B cell (primary cell): ENCODE results near the gene IL17RC.

Source experiments
- CTCF ChIP-seq: fragments of 200-600 bp; IDR thresholded peaks from one replicate; pipeline ENCODE4 v1.8.0; 2022; ENCODE audit warnings: antibody characterized with exemption, mild to moderate bottlenecking
- EZH2 ChIP-seq: IDR thresholded peaks from 2 replicates; pipeline ENCODE4 v1.6.1; 2012; ENCODE audit warnings: borderline replicate concordance, low read depth, mild to moderate bottlenecking, moderate library complexity, low read length; ENCODE audit not compliant: insufficient read depth, poor library complexity, severe bottlenecking

DNA sequence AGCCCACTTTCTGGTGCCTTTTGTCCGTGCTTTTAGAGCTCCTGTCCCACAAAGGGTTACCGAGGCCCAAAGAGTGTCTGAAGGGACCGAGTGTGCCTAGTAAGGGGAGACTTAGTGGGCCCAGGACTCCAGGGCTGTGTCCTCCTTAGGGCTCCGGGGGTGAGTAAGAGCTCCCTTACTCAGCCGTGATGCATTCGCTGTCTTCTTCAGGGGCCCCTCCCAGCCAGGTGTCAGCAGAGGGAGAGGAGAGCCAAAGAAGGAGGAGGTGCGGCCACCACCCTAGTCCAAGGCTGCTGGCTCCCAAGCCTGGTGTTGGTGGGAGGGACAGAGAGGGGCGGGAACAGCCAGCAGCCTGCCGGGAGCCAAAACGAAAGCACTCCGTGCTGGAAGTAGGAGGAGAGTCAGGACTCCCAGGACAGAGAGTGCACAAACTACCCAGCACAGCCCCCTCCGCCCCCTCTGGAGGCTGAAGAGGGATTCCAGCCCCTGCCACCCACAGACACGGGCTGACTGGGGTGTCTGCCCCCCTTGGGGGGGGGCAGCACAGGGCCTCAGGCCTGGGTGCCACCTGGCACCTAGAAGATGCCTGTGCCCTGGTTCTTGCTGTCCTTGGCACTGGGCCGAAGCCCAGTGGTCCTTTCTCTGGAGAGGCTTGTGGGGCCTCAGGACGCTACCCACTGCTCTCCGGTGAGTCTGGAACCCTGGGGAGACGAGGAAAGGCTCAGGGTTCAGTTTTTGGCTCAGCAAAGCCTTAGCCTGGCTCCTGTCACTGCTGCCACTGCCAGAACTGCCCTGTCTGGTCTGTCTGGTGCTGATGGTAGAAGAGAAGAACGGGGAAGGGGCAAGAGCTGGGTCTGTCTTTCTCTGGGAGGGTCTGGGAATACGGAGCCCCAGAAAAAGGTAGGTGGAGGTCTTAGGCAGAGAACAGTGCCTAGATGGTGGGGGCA is at the start of gene IL17RC:
- TF ChIP-seq CTCF: no peak
- no peak for TF ChIP-seq EZH2
